Measurements from ENCODE around the gene GSN.
A peak's percentile ranks its signal among the peaks of the same experiment; 100 is the strongest.

Gene GSN

DNA sequence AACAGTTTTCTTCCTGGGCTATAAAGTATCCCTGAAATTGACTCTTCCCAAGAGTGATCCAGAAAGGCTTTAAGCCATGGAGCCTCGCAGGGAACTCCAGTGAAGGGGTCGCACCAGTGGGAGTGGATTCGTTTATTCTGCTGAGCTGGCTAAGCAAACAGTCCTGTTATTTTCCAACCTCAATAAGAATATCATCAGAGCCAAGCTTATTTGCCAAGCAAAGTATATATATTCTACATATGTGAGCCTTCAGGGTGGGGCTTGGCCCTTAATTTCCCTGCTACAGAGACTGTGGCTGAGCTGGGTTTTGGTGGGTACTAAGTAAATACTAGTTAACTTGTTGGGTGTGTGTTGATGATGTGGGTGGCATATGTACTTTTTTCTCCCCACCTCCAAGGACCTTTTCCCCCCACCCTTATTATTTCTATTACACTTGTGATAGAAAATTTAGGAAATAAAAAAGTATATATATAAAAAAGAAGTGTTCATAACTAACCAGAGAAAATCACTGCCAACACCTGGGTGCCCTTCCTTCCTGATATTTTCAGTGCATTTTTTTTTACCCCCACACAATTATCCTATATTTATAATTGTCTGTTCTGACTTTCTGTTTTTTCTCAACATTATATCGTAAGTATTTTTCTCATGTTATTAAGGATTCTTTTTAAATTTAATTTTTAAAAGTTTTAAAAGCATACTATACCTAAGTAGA, 5.3 kb downstream of the GSN start:
- DNase-seq = no peak

DNA sequence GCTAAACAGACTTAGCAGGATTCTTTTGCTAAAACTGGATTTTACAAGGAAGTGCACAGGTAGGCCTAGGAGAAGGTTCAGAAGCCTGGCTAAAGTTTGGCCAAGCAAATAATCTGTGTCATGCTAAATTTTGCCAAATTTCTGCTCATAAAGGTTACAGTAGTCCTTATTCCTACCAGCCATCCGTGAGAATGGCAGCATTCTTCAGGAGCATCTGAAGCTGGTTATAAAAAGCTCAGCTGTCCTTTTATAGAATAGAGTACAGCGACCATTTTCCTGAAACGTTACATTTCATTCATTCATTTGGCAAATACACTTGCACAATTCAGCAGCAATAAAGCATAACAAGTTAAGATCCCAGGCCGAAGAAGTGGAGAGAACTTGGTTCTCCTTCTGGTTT, 6.9 kb downstream of the GSN start:
- DNase-seq = no peak

DNA sequence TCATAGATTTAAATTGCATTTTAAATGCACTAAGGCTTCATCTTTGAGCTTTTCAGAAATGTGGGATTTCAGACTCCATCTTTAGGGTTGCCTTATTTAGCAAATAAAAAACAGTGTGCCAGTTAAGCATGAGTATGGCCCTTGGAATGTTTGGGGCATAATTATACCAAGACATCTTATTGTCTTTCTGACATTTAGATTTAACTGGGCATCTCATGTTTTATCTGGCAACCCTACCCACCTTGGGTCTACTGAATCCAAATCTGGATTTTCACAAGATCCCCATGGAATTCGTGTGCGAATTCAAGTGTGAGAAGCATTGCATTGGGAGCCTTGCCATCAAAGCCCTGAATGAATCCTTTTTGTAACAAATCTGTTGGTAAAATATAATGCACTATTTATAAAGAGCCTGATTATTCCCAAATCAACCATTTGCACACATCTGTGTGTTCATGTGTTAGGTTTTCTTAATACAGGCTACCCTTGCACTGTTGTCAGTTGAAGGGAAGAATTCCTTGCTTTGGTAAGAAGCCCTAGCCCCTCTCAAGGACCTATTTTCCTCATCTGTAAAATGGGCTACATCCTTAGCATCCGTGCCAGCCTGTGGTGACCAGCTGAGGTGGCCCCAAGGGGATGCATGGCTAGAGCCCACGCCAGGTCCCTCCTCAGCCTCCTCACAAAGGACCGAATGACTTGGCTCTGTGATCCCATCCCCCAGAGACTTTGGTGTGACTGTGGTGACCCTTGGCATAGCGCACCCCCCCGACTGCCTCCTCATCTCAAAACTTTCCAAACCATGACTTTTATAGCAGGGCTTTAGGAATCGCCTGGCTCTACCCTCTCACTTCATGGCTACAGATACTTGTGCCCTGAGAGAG, 8.1 kb downstream of the GSN start:
- no peak for DNase-seq

DNA sequence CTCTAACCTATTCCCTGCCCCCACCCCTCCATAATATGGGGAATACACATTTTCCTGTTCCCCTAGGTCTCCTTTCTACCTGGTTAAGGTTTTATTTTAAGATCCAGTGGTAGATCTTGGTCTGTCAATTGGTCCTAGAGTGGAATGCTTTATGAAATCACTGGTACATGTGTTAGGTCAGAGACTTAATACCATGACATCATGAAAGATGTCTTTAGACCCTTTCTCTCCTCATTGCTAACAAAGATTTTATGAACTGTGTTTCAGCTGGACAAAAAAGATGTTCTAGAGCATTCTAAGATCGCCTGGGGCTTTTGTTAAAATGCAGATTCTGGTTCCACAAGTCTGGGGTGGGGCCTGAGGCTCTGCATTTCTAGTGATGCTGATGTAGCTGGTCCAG, 9.1 kb downstream of the GSN start:
- DNase-seq = no peak

DNA sequence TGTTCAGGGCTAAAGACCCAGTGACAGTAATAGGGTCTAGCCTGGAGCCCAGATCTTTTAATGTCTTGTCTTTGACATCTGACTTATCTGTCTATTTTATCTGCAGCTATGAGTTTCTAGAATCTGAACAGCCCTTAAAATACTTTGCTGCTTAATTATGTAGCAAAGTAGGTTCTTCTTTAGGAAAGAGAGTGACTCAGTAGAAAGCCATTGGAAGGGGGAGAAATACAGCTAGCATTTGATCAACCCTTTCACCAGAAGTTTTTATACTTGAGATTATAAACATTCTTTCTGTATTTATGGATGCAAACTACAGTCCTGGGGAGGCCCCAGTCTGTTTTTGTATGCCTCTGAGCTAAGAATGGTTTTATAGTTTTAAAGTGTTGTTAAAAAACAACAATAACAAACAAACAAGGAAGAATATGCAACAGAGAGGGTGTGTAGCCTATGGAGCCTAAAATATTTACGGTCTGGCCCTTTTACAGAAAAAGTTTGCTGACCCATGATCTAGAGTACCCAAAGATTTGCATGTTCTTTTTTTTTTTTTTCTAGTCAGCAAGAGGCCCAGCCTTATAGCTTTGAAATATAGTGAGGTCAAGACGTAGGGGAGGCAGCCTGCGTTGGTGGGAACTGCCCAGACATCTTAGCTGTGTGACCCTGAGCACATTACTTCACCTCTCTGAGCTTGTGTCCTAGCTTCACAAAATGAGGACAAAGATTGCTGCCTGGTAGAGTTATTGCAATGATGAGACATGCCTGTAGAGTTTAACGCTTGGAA, 9.7 kb downstream of the GSN start:
- DNase-seq = no peak

DNA sequence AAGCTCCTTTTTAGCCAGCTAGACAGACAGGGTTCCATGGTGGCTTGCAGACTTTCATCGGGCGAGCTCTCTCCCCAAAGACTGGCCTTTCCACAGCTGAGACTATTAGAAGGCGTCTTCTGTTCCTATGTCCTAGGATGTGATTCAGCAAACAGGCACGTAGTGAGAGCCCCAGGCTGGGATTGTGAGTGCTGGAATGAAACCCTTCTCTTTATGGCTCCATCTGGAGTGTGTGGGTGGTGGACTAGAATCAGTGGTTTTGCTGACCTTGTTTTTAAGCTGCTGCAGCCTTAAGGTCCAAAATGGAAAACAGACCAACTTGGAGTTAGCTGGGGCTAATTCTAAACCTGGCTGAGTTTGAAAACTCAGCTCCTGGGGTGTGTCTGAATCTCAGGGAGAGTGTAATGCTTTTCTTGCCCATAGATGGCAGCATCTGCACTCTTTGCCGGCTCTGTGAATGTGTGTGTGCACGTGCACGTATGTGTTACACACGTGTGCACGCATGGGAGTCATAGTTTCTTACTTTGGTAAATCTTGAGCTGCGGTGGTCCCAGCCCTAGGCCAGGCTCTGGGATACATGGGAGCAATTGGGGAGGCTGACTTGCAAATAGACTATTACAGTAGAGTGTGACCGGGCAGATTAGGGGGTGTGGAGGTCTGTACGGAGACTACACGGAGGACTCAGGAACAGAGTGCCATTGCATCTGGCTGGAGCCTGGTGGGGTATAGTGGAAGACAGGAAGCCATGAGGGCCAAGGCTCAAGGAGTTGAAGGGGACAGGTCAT, 10.7 kb downstream of the GSN start:
- DNase-seq = no peak

DNA sequence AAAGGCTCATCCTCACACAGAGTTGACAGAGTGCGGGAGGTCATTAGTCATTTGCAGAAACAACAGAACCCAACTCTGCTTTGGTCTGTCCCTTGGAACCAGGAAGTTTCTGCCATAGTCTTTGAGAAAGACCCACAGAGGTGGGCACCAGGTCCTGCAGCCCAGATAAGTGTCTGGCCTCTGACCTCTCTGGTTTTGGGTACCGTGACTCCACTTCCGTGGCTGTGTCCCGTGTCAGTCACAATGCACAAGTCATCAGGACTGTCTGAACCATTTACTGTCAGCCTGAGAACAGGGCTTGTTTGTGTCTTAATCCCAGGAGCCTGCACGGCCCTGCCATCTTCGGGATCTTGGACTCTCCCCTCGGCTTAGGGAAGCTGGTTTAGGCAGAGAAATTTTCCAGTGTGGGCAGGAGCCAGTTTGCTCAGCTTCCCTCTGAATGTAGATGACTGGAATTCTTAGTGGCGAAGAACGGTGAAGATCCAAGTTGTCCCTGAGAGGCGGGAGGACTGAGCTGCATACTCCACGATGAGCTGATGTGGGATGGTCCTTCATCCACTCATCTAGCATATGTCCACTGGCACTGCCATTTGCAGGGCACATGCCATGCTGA, 11.9 kb downstream of the GSN start:
- DNase-seq = no peak

DNA sequence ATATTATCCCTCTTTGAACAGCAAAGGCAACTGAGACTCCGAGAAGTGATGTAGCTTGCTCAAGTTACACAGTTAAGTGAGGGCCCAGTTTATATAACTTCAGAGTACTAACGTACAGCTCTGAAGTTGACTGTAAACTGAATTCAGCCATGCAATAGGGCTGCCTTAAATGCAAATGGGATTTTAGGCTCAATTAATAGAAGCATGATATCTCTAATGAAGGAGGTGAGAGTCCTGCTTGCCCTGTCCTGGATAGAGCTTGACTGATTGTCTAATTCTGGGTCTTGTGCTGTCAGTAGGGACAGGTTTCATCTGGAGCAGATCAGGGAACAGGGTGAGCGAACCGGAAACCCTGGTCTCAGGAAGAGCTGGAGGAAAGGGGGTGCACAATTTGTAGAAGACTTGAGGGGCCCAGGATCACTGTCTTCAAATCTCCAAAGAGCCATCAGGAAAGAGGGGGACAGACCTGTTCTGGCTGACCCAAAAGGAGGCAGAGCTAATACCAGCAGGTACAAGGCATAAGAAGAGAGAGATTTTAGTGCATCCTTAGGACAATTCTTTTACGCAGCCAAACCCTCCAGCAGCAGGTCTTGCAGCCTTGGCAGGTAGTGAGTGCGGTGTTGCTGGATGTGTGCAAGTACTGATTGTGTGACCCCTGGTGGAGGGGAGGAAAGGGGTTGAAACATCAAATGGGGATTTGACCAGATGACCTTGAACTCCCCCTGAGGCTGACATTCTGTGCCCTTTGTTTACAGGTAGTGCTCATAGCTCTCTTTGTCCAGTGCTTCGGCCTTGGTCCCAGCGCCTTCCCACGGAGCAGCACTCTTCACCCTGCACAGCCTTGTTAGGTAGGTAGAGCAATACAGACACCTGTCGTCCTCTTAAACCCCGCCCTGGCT, 13.0 kb downstream of the GSN start:
- DNase-seq = no peak

DNA sequence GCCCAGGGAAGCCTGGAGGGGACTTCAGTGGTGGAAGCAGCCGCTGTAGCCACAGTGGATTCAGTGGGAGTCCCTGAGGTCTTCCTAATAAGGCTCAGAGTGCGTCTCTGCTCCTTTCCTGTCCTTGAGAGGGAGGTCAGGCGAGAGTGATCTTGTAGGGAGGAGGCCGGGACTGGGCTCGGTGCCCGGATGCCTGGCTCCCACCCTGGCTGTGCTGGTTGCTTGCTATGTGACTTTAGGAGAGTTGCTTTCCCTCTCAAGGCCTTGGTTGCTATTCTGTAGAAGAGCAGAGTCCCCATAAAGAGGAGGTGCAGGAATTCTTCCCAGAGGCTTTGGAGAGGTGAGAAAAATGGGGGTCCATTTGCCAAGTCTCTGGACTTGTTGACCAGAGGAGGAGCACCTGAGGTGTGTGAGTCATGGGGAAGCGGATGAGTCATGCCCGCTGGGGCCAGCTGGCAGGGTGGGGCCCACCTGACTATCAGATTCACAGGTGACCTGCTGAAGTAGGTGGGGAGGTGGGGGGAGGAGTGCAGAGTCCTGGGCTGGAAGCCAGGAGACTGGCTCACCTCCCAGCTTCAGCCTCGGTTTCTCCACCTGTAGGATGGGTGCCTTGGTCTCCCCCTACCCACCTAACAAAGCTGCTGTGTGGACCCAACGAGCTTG, 13.8 kb downstream of the GSN start:
- DNase-seq = peak; percentile 23

DNA sequence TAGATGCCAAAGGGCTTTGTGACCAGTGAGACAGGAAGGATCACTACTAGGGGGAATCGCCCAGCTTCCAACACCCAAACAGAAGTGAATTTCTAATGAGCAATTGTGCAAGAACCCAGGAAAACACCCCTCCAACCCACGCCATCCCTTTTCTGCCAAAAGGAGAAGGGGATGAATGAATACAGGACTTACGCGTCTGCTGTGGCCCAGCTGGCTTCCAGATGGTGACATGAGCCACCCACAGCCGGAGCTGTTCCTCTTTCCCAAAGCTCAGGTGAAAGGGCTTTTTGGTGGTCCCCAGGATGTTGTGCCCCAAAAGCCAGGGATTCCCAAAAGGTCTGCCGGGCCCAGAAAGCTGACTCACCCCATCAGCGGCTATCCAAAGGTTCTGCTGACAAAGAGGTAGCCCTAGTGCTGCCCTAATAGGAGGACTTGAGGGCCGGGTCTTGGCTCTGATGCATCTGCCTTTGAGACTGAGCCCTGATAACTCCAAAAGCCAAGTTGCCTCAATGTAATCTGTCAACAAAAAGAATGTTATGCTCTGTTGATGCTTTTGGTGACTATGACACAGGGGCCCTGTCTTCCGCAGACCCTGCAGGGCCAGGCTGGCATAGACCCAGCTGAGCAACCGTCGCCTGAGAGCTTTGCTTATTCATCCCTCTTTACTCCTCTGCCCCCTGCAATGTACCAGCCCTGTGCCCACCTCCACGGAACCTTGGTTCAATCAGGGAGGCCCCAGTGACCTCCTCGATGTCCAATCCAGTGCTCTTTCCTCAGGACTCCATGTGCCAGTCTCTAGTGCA, 14.5 kb downstream of the GSN start:
- no peak for DNase-seq

DNA sequence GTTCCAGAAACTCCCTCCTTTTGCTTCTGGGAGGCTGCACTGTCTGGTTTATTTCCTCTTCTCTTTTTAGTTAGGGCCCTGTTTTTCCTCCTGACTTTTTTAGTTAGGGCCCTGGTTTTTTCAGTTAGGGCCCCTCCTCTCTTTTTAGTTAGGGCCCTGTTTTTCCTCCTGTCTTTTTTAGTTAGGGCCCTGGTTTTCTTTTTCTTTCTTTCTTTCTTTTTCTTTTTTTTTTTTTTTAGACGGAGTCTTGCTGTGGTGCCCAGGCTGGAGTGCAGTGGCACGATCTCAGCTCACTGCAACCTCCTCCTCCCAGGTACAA, 15.1 kb downstream of the GSN start:
- no peak for DNase-seq

DNA sequence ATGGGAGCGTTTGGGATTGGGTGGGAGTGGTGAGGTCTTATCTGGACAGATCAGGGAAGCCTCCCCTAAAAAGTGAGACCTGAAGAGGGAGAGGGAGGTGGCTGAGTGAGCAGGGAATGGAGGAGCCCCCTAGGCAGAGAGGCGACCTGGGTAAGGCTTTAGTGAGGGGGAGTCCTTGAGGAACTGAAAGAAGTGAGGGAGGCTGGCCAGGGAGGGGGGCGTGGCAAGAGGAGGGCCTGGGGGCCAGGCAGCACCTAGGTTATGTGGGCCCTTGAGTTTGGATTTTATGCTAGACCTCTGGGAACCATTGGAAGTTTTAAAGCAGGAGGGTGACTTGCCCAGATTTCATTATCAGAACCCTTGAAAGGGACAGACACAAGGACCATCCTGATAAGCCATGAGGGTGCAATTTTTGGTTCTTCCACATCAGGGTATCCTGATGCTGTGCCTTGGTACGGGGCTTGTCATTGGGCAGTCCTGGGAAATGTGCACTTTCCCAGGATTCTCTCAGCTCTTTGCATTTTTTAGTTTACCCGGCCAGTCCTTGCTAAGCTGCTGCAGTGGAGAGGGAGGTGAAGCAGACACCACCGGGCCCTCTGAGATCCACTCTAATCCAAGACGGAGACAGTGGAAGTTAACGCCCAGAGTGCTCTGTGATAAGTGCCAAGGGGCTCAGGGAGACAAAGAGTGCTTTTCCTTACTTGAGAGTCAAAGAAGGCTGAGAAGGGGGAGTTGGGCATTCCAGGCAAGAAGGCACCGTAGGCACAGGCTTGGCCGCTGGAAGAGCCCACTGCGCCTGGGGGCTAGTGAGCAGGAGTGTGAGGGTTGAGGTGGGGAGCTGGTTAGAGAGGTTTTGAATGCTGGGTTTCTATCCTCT, 16.1 kb downstream of the GSN start:
- no peak for DNase-seq

DNA sequence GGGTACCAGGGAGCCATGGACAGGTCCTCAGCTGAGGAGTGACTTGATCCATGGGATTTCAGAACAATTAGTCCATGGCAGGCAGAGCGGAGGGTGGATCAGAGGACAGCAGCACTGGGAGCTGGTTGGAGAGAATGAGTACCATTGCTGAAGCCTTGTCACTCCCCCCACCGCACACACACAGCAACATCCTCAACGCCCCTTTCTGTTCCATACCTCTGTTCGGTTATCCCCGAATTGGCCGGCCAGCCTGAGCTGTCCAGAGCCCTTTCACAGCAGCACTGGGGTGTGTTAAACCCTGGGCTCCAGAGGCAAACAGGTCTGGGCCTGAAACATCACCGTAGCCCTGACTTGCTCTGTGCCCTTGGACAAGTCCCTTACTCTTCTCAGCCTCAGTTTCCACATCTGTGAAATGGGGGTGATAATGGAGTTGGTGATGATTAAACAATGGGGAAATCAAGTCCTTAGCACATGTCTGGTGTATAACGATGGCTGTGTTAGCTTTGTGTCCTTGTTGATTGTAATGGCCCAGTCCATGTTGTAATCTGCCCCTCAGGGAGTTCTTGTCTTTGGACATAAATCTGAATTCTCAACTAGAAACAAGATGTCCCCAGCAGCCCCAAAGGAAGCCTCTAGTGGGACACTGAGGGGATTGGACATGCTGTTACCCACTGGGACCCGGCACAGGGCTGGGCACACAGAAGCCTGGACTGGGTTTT, 16.9 kb downstream of the GSN start:
- DNase-seq = no peak

DNA sequence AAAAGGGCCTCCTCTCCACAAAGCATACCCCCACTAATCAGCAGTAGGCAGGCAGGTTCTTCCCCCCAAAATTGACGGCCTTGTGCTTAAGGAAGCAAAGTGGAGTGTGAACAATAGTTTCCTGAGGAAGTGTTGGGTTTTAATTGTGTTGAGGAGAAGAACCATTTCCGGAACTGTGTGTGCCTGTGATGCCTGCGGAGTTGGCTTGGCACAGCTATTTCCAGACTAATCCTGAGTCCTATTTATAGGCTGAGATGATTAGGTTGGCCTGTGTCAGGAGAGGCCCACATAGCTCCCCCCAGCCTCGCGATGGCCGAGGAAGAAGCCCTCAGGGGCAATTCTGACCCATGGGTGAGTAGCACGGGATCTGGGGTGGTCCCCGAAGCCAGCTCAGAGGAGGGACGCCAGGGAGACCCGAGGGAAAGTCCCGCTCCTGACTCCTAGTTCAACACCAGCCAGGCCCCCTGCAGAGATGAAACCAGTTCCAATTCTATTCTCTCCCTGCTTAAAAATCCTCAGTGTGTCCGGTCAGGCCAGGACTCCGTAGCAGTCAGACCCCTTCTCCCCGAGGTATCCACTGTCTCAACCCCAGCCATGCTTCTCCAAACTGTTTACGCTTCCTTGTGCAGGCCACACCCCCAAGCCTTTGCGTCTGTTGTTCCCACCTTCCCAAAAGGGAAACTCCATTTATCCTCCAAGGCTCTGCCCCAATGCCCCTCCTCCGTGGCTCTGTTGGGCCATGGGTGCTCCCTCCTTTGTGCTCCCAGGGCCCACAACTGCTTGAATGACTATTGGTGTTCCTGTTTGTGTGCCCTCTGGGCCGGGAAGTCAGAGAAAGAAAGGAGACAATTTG, 18.1 kb downstream of the GSN start:
- no peak for DNase-seq

DNA sequence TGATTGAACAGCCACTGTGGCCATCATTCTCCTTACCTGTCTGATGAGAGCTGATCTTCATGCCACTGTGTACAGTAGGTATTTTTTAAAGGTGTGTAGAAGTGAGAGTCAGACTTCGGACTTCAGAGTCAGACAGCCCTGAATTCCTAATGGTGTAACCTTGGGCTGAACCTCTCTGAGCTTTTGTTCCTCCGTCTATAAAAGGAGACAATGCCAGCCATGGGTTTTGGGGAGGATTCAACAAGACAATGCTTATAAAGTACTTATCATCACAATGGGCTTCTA, 18.7 kb downstream of the GSN start:
- no peak for DNase-seq

DNA sequence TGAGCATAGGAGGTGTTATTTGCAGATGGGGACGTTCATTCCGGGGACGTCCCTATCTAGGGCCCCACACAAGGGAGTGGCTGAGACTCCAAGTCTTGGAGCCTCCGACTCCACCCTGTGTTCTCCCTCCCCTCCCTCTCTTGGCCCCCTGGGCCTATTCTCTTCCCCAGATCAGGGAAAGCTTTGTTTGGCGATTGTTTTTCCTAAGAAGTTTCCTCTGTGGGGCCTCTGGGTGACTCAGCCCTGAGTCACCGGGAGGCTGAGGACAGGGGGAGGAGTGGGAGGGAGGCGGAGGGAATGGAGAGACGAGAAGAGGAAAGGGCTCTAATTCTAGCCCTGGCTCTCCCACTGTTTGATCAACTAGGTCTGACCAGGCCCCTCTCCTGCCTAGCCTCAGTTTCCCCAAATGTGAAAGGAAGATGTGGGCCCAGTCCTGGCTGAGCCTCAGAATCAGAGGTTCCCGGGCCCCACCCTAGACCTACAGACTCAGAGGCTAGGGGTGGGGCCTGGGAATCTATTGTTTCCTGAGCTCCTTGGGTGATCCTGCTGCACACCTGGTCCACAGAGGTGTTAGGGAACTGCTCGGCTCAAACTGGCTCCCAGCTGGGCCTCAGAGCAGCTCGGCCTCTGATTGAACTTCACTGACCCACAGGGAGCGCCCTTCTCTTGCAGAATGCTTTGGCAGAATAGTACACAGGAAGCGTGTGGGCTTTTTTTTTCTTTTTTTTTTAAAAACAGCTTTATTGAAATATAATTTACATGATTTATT, 19.2 kb downstream of the GSN start:
- DNase-seq = no peak

DNA sequence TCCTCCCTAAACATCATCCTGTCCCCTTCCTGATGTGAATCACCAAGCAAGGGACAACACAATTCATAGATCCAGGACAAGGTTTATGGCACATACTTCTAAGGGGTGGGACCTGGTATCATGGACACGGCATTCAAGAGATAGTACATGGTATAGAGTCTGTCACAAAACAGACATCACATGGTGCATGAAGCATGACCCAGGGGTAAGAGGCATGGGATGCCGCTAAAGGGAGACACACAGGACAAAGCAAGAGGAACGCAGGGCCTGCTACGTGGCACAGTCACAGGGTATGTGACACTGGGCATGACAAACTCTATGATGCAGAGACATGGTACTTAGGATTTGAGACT, 20.7 kb downstream of the GSN start:
- no peak for DNase-seq
